GM19238 (cell line): ENCODE results near the gene ABLIM1.

Experiments
- DNase-seq: peaks from one replicate; pipeline ENCODE4 v3.0.0; 2011; ENCODE audit warnings: low spot score; ENCODE audit not compliant: insufficient read length

The ABLIM1 gene

DNA sequence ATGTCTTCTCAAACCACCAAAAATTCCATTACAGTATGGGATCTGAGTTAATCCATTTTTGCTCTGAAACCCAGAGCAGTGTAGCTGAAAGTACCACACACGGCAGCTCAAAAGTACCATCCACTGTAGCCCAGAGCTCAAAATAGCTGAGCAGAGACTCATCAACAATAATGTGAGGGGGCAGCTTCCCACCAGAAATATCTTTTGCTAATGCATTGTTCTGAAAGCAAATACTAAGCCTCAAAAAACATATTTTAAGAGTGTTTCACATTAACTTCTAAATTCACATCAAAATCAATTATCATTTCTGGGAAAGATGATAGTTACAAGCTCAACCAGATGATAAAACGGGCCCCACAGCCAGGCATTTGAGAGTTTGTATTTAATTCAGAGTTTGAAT is 73.7 kb downstream of the ABLIM1 start:
- DNase-seq: no peak

DNA sequence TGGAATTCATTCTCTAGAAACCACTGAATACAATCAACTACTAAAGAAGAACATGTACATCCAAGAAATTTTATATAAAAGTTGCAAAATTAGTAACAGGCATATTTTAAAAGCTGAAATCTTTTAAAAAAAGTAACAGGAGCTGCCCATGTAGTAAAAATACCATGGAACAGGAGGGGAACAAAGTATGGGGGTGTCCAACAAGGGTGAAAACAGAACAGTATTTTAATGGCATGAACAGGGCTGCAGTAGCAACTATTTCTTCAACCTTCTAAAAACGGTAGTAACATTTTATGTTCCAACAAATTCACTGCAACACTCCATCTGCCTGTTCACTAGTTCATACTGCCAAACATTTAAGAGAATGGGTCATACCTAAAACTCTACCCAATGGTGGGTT is 77.0 kb downstream of the ABLIM1 start:
- no peak for DNase-seq

DNA sequence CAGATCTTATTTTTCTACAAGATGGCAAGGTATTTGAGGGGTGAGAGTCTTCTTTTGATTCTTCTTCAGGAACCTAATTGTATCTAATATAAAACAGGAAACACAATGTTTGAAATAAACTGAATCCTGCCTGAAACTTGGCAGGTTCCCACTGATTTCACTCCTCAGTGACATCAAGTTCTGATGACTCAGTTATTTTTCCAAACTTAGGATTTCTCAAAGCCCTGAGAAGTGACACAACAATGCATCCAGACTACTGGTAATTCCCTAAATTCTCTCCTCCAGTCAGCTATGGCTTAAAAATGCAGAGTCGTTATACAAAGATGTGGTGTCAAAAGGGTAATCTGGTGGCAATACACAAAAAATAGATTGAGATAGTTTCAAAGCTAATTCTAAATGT is 80.9 kb downstream of the ABLIM1 start:
- DNase-seq: no peak

DNA sequence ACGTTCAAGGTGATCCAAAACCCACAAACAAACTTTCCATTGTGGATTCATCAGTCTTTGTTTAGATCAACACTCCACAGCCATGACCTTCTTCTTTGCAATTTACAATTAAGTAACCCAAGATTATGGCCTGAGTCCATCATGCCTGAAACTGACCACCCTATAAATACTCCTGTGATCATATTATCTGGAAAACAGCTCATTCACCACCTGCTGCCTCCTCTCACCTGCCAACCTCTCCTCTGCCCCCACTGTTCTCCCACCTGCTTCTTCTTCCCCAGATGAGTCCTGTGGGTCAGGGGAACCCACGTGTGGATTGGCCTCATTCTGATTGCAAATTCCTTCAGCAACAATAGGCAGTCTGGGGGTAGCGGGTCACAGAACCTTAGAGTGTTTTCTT is 81.4 kb downstream of the ABLIM1 start:
- DNase-seq: no peak

DNA sequence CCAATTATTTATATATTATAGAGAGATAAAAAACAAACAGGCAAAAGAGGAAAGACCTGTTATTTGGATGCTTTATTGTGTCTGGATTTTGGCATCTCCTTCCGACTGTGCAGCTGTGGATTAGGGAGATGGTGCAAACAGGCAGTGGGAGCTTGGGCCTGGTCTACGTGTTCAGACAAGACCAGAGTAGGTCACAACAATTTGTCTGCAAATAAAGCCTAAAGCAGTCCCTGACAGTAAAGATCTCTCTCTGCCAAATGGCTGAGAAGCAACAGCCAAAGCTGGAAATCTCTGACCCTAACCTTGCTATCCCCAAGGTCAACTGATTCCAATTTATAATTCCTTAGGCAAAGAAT is 82.0 kb downstream of the ABLIM1 start:
- no peak for DNase-seq

DNA sequence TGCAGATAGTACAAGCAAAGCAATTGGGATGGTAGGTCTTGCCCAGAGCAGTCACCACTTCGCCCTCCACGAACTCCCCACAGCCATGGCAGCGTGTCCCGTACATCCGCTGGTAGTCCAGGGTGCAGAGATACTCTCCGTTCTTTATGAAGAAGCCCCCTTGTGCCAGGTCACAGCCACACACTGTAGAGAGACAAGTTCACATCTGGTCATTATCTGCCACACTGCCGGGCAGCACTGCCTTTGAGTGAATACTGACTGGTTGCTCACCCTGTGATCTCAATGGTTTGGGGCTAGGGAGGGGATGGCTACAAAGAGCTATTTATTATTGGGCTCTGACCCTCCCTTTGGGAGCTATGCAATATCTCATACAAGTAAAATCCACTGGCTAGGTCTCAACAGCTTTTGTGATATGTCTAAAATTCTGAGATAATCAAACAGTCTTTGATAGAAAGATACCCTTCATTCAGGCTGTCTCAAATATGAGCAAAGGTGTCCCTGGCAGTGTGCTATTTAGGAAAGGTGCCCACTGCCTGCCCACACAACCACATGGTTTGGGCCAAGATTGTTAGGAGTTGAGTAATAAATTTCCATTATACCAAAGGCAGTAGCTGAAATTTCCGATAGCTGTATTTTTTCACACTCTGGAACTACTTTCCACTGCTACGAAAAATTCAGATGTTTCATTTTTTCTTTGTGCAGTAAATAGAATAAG is 82.5 kb downstream of the ABLIM1 start:
- DNase-seq: no peak

DNA sequence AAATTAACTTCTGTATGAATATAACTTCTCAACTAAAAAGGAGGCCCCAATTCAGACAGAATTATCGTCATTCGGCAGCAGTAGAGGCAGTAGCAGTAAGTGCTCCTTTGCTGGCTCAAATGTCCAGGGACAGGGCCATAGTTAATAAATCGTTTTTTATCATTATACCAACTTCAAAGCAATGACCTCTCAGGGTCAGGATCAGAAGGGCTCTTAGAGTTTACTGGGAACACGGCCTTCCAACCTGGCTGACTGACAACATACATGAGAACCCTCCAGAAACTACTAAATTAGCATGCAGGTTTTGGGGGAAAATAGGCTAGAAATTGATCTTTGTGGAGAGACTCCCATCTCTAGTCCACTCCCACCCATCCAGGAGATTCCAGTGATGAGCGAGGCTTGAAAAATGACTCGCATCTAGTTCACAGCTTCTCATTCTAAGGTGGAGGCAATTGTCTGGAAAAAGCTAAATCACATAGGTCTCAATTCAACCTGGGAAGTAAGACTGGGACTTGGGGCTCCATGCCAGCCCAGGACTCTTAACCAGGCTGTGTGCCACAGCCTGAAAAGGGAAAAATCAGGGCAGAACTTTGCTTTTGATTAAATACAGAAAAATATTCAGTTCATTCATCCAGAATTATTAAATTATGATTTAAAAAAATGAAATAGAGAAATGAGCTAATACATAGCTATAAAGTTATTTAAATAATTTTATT is 84.6 kb downstream of the ABLIM1 start:
- DNase-seq: no peak

DNA sequence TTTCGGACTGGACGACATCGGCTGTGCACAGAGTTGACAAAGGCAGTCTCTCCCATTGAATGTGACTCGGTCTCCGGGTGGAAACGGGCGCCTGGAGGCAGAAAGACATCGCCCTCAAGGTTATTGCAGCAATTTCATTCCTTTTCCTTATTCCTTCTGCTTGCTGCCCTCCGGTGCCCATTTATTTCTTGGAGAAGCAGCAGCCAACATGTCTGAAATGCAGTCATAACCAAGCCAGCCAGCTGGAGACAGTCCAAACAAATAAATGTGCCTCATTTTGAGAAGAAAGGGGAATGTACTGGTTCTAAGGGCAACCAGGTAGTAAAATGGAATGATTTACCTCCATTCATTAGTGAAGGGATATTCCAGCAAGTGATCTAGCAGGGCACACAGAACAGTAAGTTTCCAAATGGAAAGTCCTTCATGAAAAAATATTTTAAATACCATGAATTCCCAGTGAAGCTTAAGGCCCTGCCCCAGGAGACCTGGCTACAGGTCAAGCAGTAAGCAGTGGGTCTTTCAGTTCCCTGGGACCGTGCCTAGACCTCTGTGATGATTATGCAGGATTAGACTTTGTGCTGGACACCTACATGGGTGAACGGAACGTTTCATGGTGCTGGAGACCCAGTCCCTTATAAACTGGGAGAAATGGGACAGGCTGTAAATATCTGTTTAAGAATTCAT is 86.6 kb downstream of the ABLIM1 start:
- no peak for DNase-seq

DNA sequence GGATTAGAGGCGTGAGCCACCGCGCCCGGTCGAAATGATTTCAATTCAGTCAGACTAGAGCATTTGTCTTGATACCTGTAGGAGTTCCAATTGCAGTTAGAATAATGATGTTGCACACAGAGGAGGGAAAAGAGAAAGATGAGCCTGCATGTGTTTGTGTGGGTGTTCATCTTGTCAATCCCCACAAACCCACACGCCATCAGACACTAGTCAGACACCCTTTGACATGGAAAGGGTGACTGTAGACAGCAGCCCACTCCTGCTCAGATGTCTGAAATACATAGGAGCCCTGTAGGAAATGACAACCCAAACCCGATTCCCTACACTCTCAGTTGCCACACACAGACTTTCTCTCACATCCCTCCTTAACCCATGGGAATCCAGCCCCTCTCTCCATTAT is 92.0 kb downstream of the ABLIM1 start:
- DNase-seq: no peak

DNA sequence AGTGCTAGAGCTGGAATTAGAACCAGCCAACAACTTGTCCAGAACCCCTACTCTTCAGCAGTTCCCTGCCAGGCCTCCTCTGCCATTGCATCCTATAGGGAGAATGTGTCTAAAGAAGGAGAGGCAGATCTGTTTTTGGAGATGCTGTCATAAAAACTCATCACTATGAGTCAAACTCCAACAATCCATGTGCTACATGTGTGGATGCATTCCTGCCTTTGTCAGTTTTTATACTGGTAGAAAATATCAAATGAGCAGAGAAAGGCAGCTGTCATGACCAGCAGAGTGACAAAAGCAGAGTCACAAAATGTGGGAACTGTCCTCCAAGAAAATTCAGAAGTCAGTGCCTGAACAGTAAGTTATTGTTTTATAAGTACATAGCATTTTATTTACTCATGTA is 93.0 kb downstream of the ABLIM1 start:
- DNase-seq: no peak

DNA sequence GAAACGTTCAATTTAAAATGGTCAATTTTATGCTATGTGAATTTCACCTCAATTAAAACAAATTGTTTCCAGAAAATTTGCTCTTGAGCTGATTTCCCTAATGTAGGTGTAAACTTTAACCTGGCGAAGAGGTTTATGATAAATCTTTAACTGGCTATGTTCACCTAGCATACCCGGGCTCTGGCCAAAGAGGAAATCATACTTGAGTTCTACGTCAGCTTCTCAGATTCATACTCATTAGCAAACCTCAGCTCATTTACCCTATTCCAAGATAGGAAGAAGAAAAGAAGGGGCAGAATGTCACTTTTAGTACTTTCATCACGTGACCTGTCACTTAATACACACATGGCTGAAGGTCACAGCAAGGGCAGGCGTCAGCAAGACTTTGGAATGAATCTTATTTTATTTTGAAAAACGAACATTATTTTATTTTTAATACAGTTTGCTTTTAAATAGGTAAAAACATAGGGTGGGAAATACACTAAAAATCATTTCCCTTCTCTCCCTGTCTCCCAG is 97.0 kb downstream of the ABLIM1 start:
- DNase-seq: no peak

DNA sequence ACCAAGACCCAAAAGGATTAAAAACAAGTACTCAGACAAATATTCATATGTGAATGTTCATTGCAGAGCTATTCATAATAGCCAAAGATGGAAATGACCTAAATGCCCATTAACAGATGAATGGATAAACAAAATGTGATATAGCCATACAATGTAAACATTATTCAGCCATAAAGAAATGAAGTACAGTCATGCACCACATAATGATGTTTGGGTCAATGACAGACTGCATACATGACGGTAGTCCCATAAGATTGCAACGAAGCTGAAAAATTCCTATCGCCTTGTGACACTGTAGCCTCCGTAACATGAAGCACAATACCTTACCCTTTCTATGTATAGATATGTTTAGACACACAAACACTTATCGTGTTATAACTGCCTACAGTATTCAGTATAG is 97.9 kb downstream of the ABLIM1 start:
- no peak for DNase-seq

DNA sequence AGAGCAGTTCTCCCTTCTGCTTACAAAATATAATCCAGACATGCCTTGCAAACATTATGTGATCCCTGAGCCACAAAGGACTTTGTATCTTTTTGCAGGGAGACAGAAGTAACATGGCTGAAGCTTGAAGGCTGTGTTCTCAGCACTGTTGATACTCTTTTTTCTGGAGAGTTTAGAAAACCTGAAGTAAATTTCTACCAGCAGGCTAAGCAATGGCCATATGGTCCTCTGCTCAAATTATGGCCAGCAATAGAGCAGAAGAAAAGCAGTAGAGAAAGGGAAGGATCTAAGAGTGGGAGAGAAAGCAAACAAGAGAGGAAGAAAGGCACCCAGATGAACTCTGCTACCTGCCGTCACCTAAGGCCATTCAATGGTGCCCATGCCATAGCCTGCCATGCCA is 98.4 kb downstream of the ABLIM1 start:
- no peak for DNase-seq

DNA sequence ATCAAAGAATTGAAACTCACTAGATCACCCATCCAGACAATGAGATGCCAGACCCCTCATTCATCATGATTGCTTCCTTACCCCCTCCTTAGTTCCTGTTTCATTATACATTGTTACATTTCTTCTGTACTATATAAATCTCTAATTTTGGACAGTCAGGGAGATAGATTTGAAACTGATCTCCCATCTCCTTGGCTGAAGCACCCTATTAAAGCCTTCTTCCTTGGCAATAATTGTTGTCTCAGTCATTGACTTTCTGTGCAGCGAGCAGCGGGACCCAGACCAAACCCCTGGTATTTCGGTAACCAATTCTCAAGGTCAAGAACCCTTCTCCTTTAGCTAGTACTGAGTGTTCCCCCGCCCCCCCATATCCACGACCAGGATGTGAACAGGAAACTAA is 100.2 kb downstream of the ABLIM1 start:
- no peak for DNase-seq

DNA sequence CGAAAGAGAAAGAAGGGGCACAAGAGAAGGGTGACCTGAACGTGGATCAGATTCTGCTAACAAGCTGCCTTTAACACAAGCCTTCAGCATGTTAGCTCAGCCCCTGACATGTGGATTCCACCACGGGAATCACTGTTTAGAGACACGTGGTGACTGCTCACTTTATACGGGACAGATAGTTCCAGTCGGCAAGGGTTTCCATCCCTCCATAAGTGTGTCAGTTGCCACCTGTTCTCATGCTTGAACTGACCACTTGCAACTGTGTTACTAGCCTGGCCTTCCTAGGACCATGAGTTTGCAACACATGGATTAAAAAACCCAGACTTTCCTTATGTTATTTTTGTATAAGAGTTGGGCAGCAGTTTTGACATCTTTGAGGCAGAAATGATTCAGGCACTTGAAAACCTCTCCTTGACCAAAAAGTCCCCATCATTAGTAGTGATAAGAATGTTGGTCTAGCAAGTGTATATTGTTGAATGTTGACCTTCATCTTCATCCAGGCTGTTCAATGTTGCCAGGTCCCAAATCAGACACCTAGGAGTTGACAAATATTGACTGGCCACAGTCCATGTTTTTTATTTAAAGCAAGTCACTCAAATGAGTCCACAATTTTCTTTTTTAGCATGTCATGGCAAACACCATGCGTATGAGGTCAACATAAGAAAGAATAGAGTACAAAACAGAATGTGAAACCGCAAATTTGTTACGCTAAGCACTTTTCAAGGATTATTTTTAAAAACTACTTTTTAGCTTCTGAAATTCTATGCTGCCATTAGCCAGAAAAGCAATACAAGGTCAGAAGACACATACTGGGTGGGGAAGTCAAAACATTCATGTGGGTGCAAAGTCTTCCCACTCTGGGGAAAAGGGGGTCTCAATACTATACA is 101.6 kb downstream of the ABLIM1 start:
- no peak for DNase-seq

DNA sequence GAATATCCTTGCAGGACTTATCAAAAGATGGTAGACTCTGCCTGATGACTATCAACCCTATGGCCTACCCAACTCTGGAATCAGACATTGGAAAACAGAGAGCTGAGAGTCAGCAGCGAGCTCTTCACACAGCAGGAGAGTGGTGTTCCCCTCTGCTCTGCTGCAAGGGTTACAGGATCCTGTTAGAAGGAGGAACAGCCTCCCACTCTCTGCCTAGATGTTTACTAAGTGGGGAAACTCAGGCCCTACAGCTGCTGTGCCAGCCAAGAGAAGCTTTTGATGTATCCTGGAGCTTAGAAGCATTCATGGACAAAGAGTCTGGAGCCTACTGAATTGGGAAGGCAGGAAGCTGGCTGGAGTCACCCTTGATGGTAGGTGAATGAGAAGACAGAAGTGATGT is 104.6 kb downstream of the ABLIM1 start:
- no peak for DNase-seq

DNA sequence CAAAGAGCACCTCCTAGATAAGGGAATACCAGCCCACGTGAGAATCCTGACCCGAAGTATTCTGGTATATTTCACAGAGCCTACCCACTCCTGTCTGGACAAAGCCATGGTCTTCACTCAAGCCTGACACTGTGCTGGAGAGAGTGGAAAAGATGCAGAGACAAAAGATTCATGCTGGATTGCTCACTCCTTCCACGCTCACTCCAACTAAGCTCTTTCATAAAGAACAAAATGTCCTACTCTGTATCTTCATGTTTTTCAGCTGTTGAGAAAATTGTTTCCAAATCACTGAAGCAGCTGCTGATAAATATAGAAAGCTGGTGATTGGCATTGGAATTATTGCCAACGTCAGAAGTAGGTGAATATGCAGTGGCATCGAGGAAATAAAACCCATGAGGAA is 106.0 kb downstream of the ABLIM1 start:
- no peak for DNase-seq

DNA sequence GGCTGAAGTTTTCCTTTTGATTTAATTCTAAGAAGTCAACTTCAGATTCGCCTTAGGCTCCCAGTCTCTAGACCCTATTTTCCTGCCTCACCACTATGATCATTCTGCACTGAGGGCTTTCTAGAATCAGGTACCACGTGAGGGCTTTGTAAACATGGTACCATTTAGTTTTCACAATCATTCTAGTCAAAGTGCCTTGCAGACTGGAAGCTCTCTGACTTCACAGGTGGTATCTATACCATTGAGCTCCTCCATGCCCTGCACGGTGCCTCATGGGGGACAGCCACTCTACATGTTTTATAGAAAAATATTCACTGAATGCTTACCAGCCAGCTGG is 106.5 kb downstream of the ABLIM1 start:
- DNase-seq: no peak

DNA sequence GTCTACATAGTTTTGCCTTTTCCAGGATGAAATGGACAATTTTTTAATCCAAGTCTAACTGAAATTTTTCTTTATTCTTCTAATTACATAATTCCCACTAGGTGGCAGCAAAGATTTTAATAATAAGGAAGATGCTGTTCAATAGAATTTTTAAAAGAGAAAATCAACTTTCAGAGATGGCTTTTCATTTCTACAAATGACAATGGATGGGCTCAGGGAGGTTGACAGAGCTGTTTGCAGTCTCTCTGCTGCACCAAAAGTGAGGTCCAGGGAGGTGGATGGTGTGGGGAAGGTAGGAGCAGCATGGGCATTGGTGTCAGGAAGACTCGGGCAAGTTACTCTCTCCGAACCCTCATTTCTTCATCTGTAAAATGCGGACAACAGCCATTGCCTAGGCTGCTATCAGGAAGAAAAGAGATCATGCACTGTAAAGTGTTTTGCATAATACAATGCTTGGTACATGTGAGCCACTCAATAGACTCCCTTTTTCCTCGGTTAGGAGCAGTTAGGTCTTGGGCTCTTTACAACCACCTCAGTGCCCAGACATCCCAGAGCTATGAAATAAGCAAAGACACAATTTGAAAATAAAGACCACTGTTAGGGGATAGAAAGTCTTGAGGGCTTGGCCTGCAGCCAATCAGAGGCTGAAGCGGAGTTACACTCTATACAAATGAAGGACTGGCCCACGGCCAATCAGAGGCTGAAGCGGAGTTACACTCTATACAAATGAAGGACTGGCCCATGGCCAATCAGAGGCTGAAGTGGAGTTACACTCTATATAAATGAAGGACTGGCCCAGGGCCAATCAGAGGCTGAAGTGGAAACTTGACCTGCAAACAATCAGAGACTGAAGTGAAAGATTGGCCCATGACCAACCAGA is 107.1 kb downstream of the ABLIM1 start:
- no peak for DNase-seq

DNA sequence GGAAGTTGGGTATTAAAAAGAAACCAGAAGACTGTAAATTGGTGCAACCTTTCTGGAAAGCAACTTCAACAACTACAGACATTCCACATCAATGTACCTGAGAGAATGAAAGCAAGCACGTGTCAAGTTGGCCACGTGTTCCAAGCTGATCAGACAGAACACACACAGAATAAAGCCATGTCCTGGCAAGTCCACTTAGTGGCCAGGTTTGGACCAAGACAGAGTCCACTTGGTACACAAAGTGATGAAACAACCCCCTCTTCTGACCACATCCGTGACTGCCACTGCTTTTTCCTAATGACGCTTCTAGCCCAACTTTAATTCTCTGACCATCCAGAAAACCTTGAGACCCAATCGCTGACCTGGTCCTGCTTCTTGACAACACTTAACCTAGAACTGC is 109.4 kb downstream of the ABLIM1 start:
- no peak for DNase-seq

DNA sequence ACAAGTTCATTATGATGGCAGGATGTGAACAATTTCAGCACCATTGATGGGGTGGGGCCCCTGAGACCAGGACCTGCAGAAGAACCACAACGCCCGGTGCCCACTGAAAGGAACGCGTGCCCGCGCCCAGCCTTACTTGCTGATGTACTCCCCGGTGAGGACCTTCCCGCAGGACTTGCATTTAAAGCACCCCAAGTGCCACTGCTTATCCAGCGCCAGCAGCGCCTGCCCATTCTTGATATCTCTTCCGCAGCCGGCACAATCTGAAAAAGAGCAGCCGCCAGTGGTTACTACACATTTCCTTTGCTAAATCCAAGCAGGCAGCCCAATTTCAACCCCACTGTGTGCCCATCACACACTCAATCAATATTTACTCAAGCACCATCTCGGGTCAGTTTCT is 110.6 kb downstream of the ABLIM1 start:
- DNase-seq: no peak
